Panc1 (cell line): ENCODE measurements around the gene EIF2B5. TPM values are rescaled to one million over a fixed set of nuclear protein-coding genes. Genes with fewer than 3 reads are reported as not detected.

Experiments used
- ATAC-seq: fragments of 200-7000 bp; cut with Tn5 transposase; 2 replicates; pipeline ENCODE4 v1.9.1; 2020; ENCODE audit warnings: mild to moderate bottlenecking, moderate library complexity
- BruUV-seq: library from RNA; stranded (reverse); fragments of 400-500 nt; replicated peaks from 2 replicates; lab custom pipeline; 2021; lab: Mats Ljungman, UMichigan
- CTCF ChIA-PET: fragments of 300-600 bp; sonication (Branson Sonifier 250); formaldehyde crosslinking; loops from one replicate; lab custom pipeline; 2022; ENCODE audit warnings: antibody characterized with exemption; lab: Charles Lee
- POLR2A ChIA-PET: fragments of 300-600 bp; sonication (Branson Sonifier 250); formaldehyde crosslinking; loops from one replicate; lab custom pipeline; 2022; ENCODE audit warnings: antibody characterized with exemption; lab: Charles Lee
- DNase-seq: peaks from one replicate; pipeline ENCODE4 v3.0.0-alpha.2; 2010; ENCODE audit warnings: low read depth, low spot score
- H3K27ac ChIP-seq: 2 replicates; pipeline ENCODE4 v1.5.1; 2011; ENCODE audit warnings: mild to moderate bottlenecking, low read length, inconsistent platforms
- H3K27me3 ChIP-seq: fragments of 200-500 bp; sonication (Bioruptor generic); 2 replicates; pipeline ENCODE4 v1.6.0; 2014; ENCODE audit warnings: low read length, inconsistent platforms; ENCODE audit not compliant: control insufficient read depth, insufficient read depth
- H3K36me3 ChIP-seq: fragments of 200-500 bp; sonication (Bioruptor generic); 2 replicates; pipeline ENCODE4 v1.5.1; 2014; ENCODE audit warnings: inconsistent platforms, mild to moderate bottlenecking, low read length, moderate library complexity; ENCODE audit not compliant: control insufficient read depth, insufficient read depth
- H3K4me1 ChIP-seq: 2 replicates; pipeline ENCODE4 v1.5.1; 2011; ENCODE audit warnings: inconsistent platforms, mild to moderate bottlenecking, low read length, moderate library complexity; ENCODE audit not compliant: control insufficient read depth, insufficient read depth
- H3K4me3 ChIP-seq, 2 experiments: 2 replicates each; pipeline ENCODE4 v1.5.1; 2011 to 2012; ENCODE audit warnings: low read depth in 2 of 2, low read length in 2 of 2, mild to moderate bottlenecking in 2 of 2, inconsistent platforms in 1 of 2, moderate library complexity in 1 of 2
- H3K9me3 ChIP-seq: fragments of 200-500 bp; sonication (Bioruptor generic); 2 replicates; pipeline ENCODE4 v1.5.1; 2014; ENCODE audit warnings: low read depth, mild to moderate bottlenecking, inconsistent platforms, low read length, moderate library complexity; ENCODE audit not compliant: control insufficient read depth, insufficient read depth
- POLR2AphosphoS5 ChIP-seq: IDR thresholded peaks from 2 replicates; pipeline ENCODE4 v1.6.1; 2012; ENCODE audit warnings: mild to moderate bottlenecking, low read depth, low read length, moderate library complexity
- SIN3A ChIP-seq: IDR thresholded peaks from 2 replicates; pipeline ENCODE4 v1.6.1; 2012; ENCODE audit warnings: low read depth, mild to moderate bottlenecking, low read length, moderate library complexity, borderline replicate concordance; ENCODE audit not compliant: insufficient read depth
- TCF7L2 ChIP-seq: IDR thresholded peaks from 2 replicates; pipeline ENCODE4 v1.6.1; 2011; ENCODE audit warnings: mild to moderate bottlenecking, low read depth, low read length, inconsistent platforms
- in situ Hi-C: cut with HindIII; loops from 2 replicates; pipeline ENCODE4 v1.10.0; 2016; ENCODE audit warnings: low sequenced_read_pairs, low pct_unique_long_range_greater_than_20kb
- intact Hi-C: fragments of 100-400 bp; cut with micrococcal nuclease; formaldehyde crosslinking; loops from one replicate; pipeline ENCODE4 v1.10.0; 2022; ENCODE audit not compliant: unreplicated experiment
- total RNA-seq: library from RNA; stranded (reverse); gene quantifications from one replicate; pipeline ENCODE4 v1.2.1, GENCODE V29; 2021; ENCODE audit not compliant: unreplicated experiment
- TF ChIP-seq, protein P1 (sequence below): fragments of 450-650 bp; IDR thresholded peaks from 2 replicates; pipeline ENCODE4 v1.5.1; 2017; ENCODE audit warnings: mild to moderate bottlenecking
- TF ChIP-seq, protein P2 (sequence below), 2 experiments: IDR thresholded peaks; 2 replicates each; pipeline ENCODE4 v1.6.1; 2011 to 2012; ENCODE audit warnings: low read depth in 2 of 2, control low read depth in 1 of 2, low read length in 1 of 2, mild to moderate bottlenecking in 1 of 2, moderate library complexity in 1 of 2; ENCODE audit not compliant: insufficient read depth in 1 of 2

Gene EIF2B5
- total RNA-seq, 1 experiment from 2014 or later: 60.2 TPM

DNA sequence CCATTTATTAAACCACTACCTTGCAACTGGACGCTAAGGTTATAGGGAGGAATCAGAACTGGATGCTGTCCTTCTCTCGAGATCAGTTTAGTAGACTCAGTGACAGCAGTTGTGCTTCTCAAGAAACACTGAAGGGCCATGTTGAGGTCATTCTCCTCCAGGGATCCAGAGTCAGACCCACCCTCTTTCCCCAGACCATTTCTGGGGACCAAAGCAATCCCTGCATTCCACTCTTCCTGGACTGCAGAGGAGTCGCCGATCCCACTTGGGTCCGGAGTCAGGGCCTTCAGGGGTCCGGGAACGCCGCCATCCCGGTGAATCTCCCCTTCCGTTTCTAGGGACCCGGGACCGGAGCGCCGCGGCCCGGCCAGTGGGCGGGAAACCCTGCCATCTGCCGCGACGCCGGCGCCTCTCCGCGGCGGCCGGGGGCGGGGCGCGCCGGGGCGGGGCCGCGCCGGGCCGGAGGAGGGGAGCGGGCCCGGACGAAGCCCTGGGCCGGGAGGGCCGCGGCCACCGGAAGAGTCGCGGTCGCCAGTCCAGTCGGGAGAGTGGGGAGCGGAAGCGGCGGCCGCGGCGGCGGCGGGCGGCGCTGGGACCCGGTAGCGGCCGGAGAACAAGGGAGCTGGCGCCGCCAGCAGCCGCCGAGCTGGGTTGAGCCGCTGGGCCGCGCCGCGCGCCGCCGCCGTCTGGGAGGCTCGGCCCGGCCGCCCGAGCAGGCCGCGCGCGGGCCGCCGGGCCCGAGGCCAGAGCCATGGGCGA lies 19.9 kb downstream of the EIF2B5 start, which contains the start of gene DVL3:
Gene DVL3, plus strand, starts transcription at position 493 of the 759 bp plus-strand sequence. Its CDS starts 259 bp downstream, at position 752.
- ChIA-PET CTCF (interaction anchor here (0.5 to 0.6 kb wide), 2 partner anchors 53 to 134 kb away, joined by 5 read pairs; no protein-coding TSS in a partner anchor), POLR2A (interaction anchor here (0.6 to 1.0 kb wide), 2 partner anchors 19 to 124 kb away, joined by 5 to 6 read pairs; no protein-coding TSS in a partner anchor)
- H3K4me3 ChIP-seq: peak within 1 kb of the TSS; percentile 88 to 93
- BruUV-seq: no TSS peak
- DNase-seq (no peak), ATAC-seq (peak; percentile 94)
- in situ Hi-C loops (no loop called here), intact Hi-C loops (no loop called here)
- H3K4me1 ChIP-seq: peaks cover 17% of the 10 kb centered on the region
- H3K27me3 ChIP-seq: no peaks in the 10 kb centered on the region
- TF ChIP-seq SIN3A: peak; percentile 73; the same call in 1 of the 2 replicates
- TF ChIP-seq, protein P1, sequence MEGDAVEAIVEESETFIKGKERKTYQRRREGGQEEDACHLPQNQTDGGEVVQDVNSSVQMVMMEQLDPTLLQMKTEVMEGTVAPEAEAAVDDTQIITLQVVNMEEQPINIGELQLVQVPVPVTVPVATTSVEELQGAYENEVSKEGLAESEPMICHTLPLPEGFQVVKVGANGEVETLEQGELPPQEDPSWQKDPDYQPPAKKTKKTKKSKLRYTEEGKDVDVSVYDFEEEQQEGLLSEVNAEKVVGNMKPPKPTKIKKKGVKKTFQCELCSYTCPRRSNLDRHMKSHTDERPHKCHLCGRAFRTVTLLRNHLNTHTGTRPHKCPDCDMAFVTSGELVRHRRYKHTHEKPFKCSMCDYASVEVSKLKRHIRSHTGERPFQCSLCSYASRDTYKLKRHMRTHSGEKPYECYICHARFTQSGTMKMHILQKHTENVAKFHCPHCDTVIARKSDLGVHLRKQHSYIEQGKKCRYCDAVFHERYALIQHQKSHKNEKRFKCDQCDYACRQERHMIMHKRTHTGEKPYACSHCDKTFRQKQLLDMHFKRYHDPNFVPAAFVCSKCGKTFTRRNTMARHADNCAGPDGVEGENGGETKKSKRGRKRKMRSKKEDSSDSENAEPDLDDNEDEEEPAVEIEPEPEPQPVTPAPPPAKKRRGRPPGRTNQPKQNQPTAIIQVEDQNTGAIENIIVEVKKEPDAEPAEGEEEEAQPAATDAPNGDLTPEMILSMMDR: no peak
- TF ChIP-seq POLR2AphosphoS5: no peak; the same call in 1 of the 2 replicates
- no peak; the same call in 1 of the 2 replicates for TF ChIP-seq TCF7L2
- no peaks in the 10 kb centered on the region for H3K9me3 ChIP-seq
- peaks cover 5% of the 10 kb centered on the region; the same call in 1 of the 2 replicates for H3K36me3 ChIP-seq
- H3K27ac ChIP-seq: peak within 1 kb of the TSS; percentile 97

DNA sequence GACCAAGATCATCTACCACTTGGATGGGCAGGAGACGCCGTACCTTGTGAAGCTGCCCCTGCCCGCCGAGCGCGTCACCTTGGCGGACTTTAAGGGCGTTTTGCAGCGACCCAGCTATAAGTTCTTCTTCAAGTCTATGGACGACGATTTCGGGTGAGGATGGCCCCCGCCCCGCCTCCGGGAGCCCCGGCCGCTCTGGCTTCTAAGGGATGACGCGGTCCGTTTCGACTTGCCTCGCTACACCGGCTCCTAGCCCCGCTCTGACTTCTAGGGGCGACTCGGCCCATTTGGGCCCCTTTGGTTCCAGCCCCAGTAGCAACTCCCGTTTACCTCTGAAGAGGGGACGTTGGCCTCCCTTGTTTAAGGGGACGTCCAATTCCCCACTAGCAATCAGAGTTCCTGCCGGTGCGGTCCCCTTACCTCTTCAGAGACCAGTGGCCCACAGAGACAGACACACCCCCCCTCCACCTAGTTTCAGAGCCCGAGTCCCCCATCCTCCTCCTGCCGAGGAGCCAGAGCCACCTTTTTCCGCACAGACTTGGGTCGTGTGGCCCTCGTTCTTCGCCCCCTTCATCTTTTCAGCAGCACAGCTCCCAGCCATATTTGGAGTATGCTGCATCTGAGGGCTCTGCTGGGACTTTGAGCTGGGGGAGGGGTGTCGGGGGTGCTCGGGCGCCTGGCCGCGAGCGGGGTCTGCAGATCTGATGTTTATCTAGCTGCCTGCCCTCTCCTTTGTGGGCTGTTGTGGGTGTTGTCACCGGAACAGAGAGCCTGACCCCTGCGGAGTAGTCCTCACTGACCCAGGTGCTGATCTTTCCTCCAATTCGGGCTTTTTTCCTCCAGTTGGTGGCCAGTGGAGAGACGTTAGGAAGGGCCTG lies 20.7 kb downstream of the EIF2B5 start:
- TF ChIP-seq SIN3A (0 out of 2 replicates have a peak, but pooled peaks have one; percentile 30), POLR2AphosphoS5 (no peak; the same call in 1 of the 2 replicates)
- H3K27ac ChIP-seq: peak overlapping the region; percentile 88
- H3K4me1 ChIP-seq: peaks cover 17% of the 10 kb centered on the region
- H3K27me3 ChIP-seq: no peaks in the 10 kb centered on the region
- peak overlapping the region; percentile 88 to 93 for H3K4me3 ChIP-seq
- no peaks in the 10 kb centered on the region for H3K9me3 ChIP-seq
- ChIA-PET CTCF (interaction anchor here (0.5 kb wide), 1 partner anchor 52 kb away, joined by 5 read pairs; no protein-coding TSS in a partner anchor), POLR2A (interaction anchor here (0.6 to 1.0 kb wide), 3 partner anchors 16 to 123 kb away, joined by 5 to 19 read pairs (median 6); no protein-coding TSS in a partner anchor)
- peaks cover 5% of the 10 kb centered on the region; the same call in 1 of the 2 replicates for H3K36me3 ChIP-seq
- in situ Hi-C loops (no loop called here), intact Hi-C loops (no loop called here)
- no TSS peak for BruUV-seq
- ATAC-seq (peak; percentile 41), DNase-seq (no peak)

DNA sequence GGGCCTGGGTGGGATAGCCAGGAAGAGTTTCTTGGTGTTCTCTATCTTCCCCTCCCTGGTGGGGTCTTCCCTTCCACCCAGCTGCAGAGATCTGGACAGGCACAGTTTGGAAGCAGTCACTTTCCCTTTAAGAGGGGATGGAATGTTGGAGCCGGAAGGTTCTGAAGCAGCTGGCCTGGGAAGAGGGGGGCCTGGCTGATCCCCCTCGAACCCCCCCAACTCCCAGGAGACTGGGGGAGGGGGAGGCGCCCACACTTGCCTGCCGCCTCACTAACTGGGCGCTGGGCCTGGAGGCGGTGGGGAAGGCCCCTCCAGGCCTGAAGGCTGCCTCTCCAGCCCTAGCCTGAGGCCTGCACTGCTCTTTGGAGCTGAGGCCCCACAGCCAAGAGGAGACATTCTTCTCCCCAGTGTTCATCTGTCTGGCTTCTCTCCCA lies 21.4 kb downstream of the EIF2B5 start:
- no peaks in the 10 kb centered on the region for H3K27me3 ChIP-seq
- no peaks in the 10 kb centered on the region for H3K9me3 ChIP-seq
- H3K27ac ChIP-seq: peak overlapping the region; percentile 88
- intact Hi-C loops (no loop called here), in situ Hi-C loops (no loop called here)
- peaks cover 5% of the 10 kb centered on the region; the same call in 1 of the 2 replicates for H3K36me3 ChIP-seq
- BruUV-seq: no TSS peak
- DNase-seq (no peak), ATAC-seq (no peak)
- peaks cover 17% of the 10 kb centered on the region for H3K4me1 ChIP-seq
- peak overlapping the region; percentile 88 to 93 for H3K4me3 ChIP-seq
- CTCF ChIA-PET: no interaction called here
- POLR2A ChIA-PET: interaction anchor here (0.7 kb wide), 1 partner anchor 15 kb away, joined by 19 read pairs; no protein-coding TSS in a partner anchor
- TF ChIP-seq, protein P2, sequence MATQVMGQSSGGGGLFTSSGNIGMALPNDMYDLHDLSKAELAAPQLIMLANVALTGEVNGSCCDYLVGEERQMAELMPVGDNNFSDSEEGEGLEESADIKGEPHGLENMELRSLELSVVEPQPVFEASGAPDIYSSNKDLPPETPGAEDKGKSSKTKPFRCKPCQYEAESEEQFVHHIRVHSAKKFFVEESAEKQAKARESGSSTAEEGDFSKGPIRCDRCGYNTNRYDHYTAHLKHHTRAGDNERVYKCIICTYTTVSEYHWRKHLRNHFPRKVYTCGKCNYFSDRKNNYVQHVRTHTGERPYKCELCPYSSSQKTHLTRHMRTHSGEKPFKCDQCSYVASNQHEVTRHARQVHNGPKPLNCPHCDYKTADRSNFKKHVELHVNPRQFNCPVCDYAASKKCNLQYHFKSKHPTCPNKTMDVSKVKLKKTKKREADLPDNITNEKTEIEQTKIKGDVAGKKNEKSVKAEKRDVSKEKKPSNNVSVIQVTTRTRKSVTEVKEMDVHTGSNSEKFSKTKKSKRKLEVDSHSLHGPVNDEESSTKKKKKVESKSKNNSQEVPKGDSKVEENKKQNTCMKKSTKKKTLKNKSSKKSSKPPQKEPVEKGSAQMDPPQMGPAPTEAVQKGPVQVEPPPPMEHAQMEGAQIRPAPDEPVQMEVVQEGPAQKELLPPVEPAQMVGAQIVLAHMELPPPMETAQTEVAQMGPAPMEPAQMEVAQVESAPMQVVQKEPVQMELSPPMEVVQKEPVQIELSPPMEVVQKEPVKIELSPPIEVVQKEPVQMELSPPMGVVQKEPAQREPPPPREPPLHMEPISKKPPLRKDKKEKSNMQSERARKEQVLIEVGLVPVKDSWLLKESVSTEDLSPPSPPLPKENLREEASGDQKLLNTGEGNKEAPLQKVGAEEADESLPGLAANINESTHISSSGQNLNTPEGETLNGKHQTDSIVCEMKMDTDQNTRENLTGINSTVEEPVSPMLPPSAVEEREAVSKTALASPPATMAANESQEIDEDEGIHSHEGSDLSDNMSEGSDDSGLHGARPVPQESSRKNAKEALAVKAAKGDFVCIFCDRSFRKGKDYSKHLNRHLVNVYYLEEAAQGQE (IDR thresholded peaks at IDR 0.05; ENCODE audit: insufficient read depth in 1 of 2, low read depth in 2 of 2, low read length in 1 of 2): no peak
- TF ChIP-seq SIN3A (no peak), TCF7L2 (no peak)
